Fibroblast of lung (primary cell): ENCODE data around the gene CRIP1. TPM values are rescaled to one million over a fixed set of nuclear protein-coding genes. Genes with fewer than 3 reads are reported as not detected.

Source experiments
- DNase-seq, 2 donors: peaks; one replicate each; pipeline versions ENCODE4 v3.0.0 to v3.0.0-alpha.2; 2010; ENCODE audit warnings: low read depth in 2 of 2
- H2AFZ ChIP-seq: 2 replicates; pipeline ENCODE4 v1.5.1; 2012; ENCODE audit warnings: low read length, control low read depth, inconsistent platforms
- H3K27ac ChIP-seq: 2 replicates; pipeline ENCODE4 v1.5.1; 2011; ENCODE audit warnings: low read length, control low read depth; ENCODE audit not compliant: insufficient read depth
- H3K27me3 ChIP-seq: 2 replicates; pipeline ENCODE4 v1.5.1; 2011; ENCODE audit warnings: mild to moderate bottlenecking, low read length; ENCODE audit not compliant: control insufficient read depth, insufficient read depth
- H3K36me3 ChIP-seq: 2 replicates; pipeline ENCODE4 v1.5.1; 2011; ENCODE audit warnings: low read length; ENCODE audit not compliant: control insufficient read depth, insufficient read depth
- H3K4me1 ChIP-seq: 2 replicates; pipeline ENCODE4 v1.5.1; 2011; ENCODE audit warnings: low read length; ENCODE audit not compliant: control insufficient read depth, insufficient read depth; ENCODE audit errors: extremely low read depth
- H3K4me2 ChIP-seq: 2 replicates; pipeline ENCODE4 v1.5.1; 2011; ENCODE audit warnings: low read length, control low read depth; ENCODE audit not compliant: insufficient read depth; ENCODE audit errors: extremely low read depth
- H3K4me3 ChIP-seq, 4 experiments: fragments of 200-600 bp in 1 of 4; sonication (generic) in 1 of 4; replicated peaks in 1 of 4; 2 replicates each; pipeline ENCODE4 v1.5.1; 2011 to 2016; ENCODE audit warnings: low read length in 4 of 4, low read depth in 3 of 4, mild to moderate bottlenecking in 3 of 4, control low read depth in 2 of 4, inconsistent platforms in 1 of 4, mixed read lengths in 1 of 4; ENCODE audit not compliant: insufficient read depth in 1 of 4; ENCODE audit errors: control extremely low read depth in 1 of 4
- H3K79me2 ChIP-seq: 2 replicates; pipeline ENCODE4 v1.5.1; 2012; ENCODE audit warnings: mild to moderate bottlenecking, low read length, inconsistent platforms; ENCODE audit not compliant: control insufficient read depth, insufficient read depth
- H3K9ac ChIP-seq: 2 replicates; pipeline ENCODE4 v1.5.1; 2011; ENCODE audit warnings: mild to moderate bottlenecking, low read length, control low read depth; ENCODE audit not compliant: insufficient read depth
- H3K9me3 ChIP-seq: 2 replicates; pipeline ENCODE4 v1.5.1; 2012; ENCODE audit warnings: low read depth, low read length; ENCODE audit not compliant: control insufficient read depth, insufficient read depth
- H4K20me1 ChIP-seq: 2 replicates; pipeline ENCODE4 v1.5.1; 2011; ENCODE audit warnings: low read length; ENCODE audit not compliant: control insufficient read depth, insufficient read depth; ENCODE audit errors: extremely low read depth
- CTCF ChIP-seq, 2 donors: IDR thresholded peaks in 1 of 2; conservative IDR thresholded peaks in 1 of 2; 1 replicate in 1 of 2; 2 replicates in 1 of 2; pipeline ENCODE4 v1.5.1; 2011 to 2012; ENCODE audit warnings: low read length in 2 of 2, control low read depth in 1 of 2, inconsistent platforms in 1 of 2, low read depth in 1 of 2, mild to moderate bottlenecking in 1 of 2
- EZH2 ChIP-seq: IDR thresholded peaks from 2 replicates; pipeline ENCODE4 v1.5.1; 2012; ENCODE audit warnings: low read length, control low read depth, mild to moderate bottlenecking; ENCODE audit errors: missing control alignments
- polyA plus RNA-seq, 2 donors: library from polyadenylated mRNA; depleted of rRNA in 1 of 2; stranded (reverse) in 1 of 2; unstranded in 1 of 2; fragments of >200 nt; gene quantifications; 2 replicates each; pipeline ENCODE4 v1.2.1, GENCODE V29; 2011 to 2012; ENCODE audit warnings: missing spikeins in 1 of 2
- total RNA-seq: library from RNA; depleted of rRNA; stranded (reverse); fragments of >200 nt; gene quantifications from 2 replicates; pipeline ENCODE4 v1.2.1, GENCODE V29; 2014

Gene CRIP1
- total and polyA plus RNA-seq, 2 donors (not counting 1 experiment from before 2014, with no cell fraction given), result 2.5 to 3.0 TPM

GRCh38 chr14:105467942-105468471 lies 18.7 kb upstream of the CRIP1 start:
- Histone ChIP-seq H3K27ac (no peak overlapping the region), H3K27me3 (no peaks in the 10 kb centered on the region), H3K4me1 (peaks cover 14% of the 10 kb centered on the region), H4K20me1 (no peaks in the 10 kb centered on the region), H3K9ac (no peak overlapping the region), H2AFZ (no peak overlapping the region), H3K9me3 (no peaks in the 10 kb centered on the region), H3K36me3 (peaks cover 29% of the 10 kb centered on the region), H3K4me3 (no peak overlapping the region), H3K4me2 (no peak overlapping the region), H3K79me2 (no peaks in the 10 kb centered on the region)
- TF ChIP-seq CTCF (conservative IDR thresholded peaks at IDR 0.05 in 1 of 2, IDR thresholded peaks at IDR 0.05 in 1 of 2; ENCODE audit: low read depth in 1 of 2, low read length in 2 of 2) (no peak), EZH2 (no peak)
- no peak for DNase-seq

DNA sequence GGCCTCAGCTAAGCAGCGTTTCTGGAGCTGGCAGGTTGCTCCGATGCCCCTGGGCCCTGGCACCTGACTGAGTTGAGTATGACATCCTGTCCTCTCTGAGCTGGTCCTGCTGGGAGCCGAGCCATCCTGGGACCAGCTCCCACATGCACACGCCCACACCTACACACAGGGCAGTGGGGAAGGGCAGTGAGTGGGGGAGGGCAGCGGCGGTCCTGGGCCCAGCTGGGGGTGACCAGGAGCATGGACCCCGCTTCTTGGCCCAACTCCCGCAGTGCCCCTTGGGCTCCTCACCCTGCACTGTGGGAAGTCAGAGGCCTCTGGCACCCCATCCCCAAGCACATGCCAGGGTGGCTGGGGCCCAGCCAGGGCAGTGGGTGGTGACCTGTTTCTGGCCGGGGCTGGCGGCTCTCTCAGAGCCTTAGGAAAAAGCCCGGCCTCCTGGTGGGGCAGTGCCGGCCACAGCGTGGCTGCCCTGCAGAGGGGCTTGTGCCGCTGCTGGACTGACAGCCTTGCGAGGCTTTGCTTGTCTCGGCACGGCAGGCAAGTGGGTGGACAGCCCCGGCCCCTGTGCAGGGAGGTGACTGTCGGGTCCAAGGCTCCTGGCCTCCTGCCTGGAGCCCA lies 18.0 kb upstream of the CRIP1 start:
- Histone ChIP-seq H3K4me3 (no peak overlapping the region), H3K4me1 (peaks cover 18% of the 10 kb centered on the region), H3K27me3 (no peaks in the 10 kb centered on the region), H3K9me3 (no peaks in the 10 kb centered on the region), H3K79me2 (no peaks in the 10 kb centered on the region), H4K20me1 (no peaks in the 10 kb centered on the region), H3K9ac (no peak overlapping the region), H2AFZ (no peak overlapping the region), H3K27ac (no peak overlapping the region), H3K36me3 (peaks cover 24% of the 10 kb centered on the region), H3K4me2 (no peak overlapping the region)
- no peak for TF ChIP-seq CTCF (conservative IDR thresholded peaks at IDR 0.05 in 1 of 2, IDR thresholded peaks at IDR 0.05 in 1 of 2; ENCODE audit: low read depth in 1 of 2, low read length in 2 of 2)
- TF ChIP-seq EZH2, result no peak
- no peak for DNase-seq

- H3K9ac ChIP-seq, result no peak overlapping the region
- H2AFZ ChIP-seq, result no peak overlapping the region
- DNase-seq, result no peak
- H3K27ac ChIP-seq, result no peak overlapping the region
- no peaks in the 10 kb centered on the region for H3K79me2 ChIP-seq
- H4K20me1 ChIP-seq, result no peaks in the 10 kb centered on the region
- H3K4me2 ChIP-seq, result no peak overlapping the region
- peaks cover 20% of the 10 kb centered on the region for H3K36me3 ChIP-seq
- H3K27me3 ChIP-seq, result no peaks in the 10 kb centered on the region
- peaks cover 21% of the 10 kb centered on the region for H3K4me1 ChIP-seq
- TF ChIP-seq CTCF (conservative IDR thresholded peaks at IDR 0.05 in 1 of 2, IDR thresholded peaks at IDR 0.05 in 1 of 2; ENCODE audit: low read depth in 1 of 2, low read length in 2 of 2) (no peak), EZH2 (no peak)
- H3K4me3 ChIP-seq, result no peak overlapping the region
- no peaks in the 10 kb centered on the region for H3K9me3 ChIP-seq
Measured at GRCh38 chr14:105469456-105470349, 17.0 kb upstream of the CRIP1 start.
